NT2/D1 (cell line): Measurements from ENCODE around the gene PHF3.

Experiments
- SUZ12 ChIP-seq: IDR thresholded peaks from 2 replicates; pipeline ENCODE4 v1.6.1; 2011; ENCODE audit not compliant: insufficient read length, insufficient read depth; ENCODE audit errors: extremely low read depth
- YY1 ChIP-seq: IDR thresholded peaks from 2 replicates; pipeline ENCODE4 v1.6.1; 2011; ENCODE audit not compliant: insufficient read length, insufficient read depth

GRCh38 chr6:63637865-63638445, 2.4 kb downstream of the PHF3 start:
- no peak for TF ChIP-seq YY1
- no peak for TF ChIP-seq SUZ12
